ENCODE data around the gene SV2C. TPM values are rescaled to one million over a fixed set of nuclear protein-coding genes. Genes with fewer than 3 reads are reported as not detected.

The SV2C gene
- total RNA-seq, 2 donors from 2014 or later, result not detected

DNA sequence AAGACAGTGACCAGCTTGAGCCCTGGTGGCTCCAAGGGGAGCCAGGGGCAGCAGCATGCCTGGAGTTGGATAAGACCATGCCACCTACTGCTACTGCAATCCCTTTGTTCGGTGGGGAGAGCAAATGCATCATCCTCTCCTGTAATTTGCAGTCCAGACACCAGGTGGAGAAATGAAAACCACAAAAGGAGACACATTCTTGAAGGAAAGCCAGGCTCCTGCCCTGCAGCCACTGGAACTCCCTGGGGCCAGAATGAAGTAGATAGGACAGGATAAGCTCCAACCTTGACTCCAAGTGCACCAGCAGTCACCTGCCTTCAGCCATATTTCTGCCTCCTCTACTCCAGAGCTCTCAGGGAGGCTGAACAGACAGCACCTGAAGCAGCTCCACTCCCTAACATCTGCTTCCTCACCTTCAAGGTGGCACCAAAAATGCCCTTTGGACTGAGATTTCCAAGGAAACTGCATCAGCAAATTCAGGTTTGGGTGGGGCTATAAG lies 254.8 kb downstream of the SV2C start:
- Mint-ChIP-seq H3K9me3 (peaks cover 22% of the 10 kb centered on the region), H3K4me3 (no peak overlapping the region), H3K27ac (peak overlapping the region; percentile 94), H3K4me1 (peaks cover 42% of the 10 kb centered on the region), H3K27me3 (ENCODE audit: insufficient read depth) (no peaks in the 10 kb centered on the region), H3K36me3 (ENCODE audit: low read depth) (peaks cover 11% of the 10 kb centered on the region)
- TF ChIP-seq CTCF (conservative IDR thresholded peaks at IDR 0.05), result peak; percentile 82
- Histone ChIP-seq H3K4me1 (ENCODE audit: control insufficient read depth, insufficient read depth, low read length) (peaks cover 7% of the 10 kb centered on the region), H3K4me3 (ENCODE audit: low read length) (no peak overlapping the region), H3K36me3 (ENCODE audit: control insufficient read depth, insufficient read depth, low read length) (no peaks in the 10 kb centered on the region), H3K27me3 (ENCODE audit: control insufficient read depth, insufficient read depth, low read length, poor library complexity, severe bottlenecking) (no peaks in the 10 kb centered on the region), H3K27ac (ENCODE audit: low read depth, low read length) (no peak overlapping the region), H3K9ac (ENCODE audit: extremely low read depth, low read length, poor library complexity, severe bottlenecking) (no peak overlapping the region), H3K9me3 (ENCODE audit: control insufficient read depth, low read length) (peaks cover 19% of the 10 kb centered on the region)
- WGBS, 2 experiments (ENCODE audit: insufficient coverage in 1 of 2, insufficient read length in 1 of 2), result 8 to 17% methylated on average over 1 of the region's 1 CpG
- peak; percentile 94 for DNase-seq

DNA sequence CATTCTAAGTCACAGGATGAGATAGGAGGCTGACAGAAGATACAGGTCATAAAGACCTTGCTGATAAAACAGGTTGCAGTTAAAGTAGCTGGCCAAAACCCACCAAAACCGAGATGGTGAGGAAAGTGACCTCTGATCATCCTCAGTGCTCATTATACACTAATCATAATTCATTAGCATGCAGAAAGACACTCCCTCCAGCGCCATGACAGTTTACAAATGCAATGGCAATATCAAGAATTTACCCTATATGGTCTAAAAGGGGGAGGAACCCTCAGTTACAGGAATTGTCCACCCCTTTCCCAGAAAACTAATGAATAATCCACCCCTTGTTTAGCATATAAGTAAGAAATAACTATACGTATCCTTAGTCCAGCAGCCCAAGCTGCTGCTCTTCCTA lies 256.7 kb downstream of the SV2C start:
- H3K9ac ChIP-seq (ENCODE audit: extremely low read depth, low read length, poor library complexity, severe bottlenecking), result no peak overlapping the region
- no peak overlapping the region for H3K4me3 Mint-ChIP-seq
- no peak for TF ChIP-seq CTCF (conservative IDR thresholded peaks at IDR 0.05)
- H3K4me1 Mint-ChIP-seq, result peaks cover 29% of the 10 kb centered on the region
- no peak overlapping the region for H3K4me3 ChIP-seq (ENCODE audit: low read length)
- peaks cover 11% of the 10 kb centered on the region for H3K36me3 Mint-ChIP-seq (ENCODE audit: low read depth)
- DNase-seq, result no peak
- no peak overlapping the region for H3K27ac ChIP-seq (ENCODE audit: low read depth, low read length)
- no peaks in the 10 kb centered on the region for H3K27me3 ChIP-seq (ENCODE audit: control insufficient read depth, insufficient read depth, low read length, poor library complexity, severe bottlenecking)
- H3K4me1 ChIP-seq (ENCODE audit: control insufficient read depth, insufficient read depth, low read length), result peaks cover 7% of the 10 kb centered on the region
- H3K36me3 ChIP-seq (ENCODE audit: control insufficient read depth, insufficient read depth, low read length), result no peaks in the 10 kb centered on the region
- H3K27me3 Mint-ChIP-seq (ENCODE audit: insufficient read depth), result no peaks in the 10 kb centered on the region
- H3K9me3 ChIP-seq (ENCODE audit: control insufficient read depth, low read length), result peaks cover 21% of the 10 kb centered on the region
- H3K9me3 Mint-ChIP-seq, result peaks cover 21% of the 10 kb centered on the region
- H3K27ac Mint-ChIP-seq, result no peak overlapping the region
- 93 to 94% methylated on average over 3 of the region's 3 CpGs for WGBS, 2 experiments (ENCODE audit: insufficient coverage in 1 of 2, insufficient read length in 1 of 2)

DNA sequence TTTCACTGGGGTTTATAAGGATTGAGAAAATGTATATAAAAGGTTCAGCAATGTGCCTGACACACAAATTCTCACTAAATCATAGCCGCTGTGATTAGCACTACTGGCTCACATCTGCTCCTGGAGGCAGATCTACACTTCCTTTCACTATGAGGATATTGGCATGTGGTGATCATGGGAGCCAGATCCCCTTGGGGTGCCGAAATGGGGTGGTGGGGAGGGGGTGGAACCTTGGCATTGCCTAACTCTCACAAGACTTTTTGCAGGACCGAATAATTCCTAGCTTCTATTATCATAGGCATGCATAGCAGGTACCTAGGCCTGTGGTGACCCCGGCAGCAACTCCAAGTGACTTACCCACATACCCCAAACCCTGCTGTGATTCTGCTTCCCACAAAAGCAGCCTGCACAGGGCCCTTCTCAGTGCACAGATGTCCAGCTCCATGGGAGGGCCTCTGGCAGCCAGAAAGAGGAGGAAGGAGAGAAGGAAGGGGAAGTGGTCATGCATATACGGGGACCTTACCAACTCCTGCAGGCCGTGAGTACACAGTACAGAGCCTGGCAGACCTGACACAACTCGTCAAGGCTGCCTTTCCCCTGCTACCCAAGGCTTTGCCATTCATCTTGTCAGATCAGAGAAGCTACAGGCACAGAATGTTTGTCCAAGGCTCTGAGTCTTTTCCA lies 258.6 kb downstream of the SV2C start:
- peaks cover 39% of the 10 kb centered on the region for H3K4me1 Mint-ChIP-seq
- no peak overlapping the region for H3K4me3 Mint-ChIP-seq
- Histone ChIP-seq H3K4me1 (ENCODE audit: control insufficient read depth, insufficient read depth, low read length) (peaks cover 7% of the 10 kb centered on the region), H3K36me3 (ENCODE audit: control insufficient read depth, insufficient read depth, low read length) (no peaks in the 10 kb centered on the region), H3K9me3 (ENCODE audit: control insufficient read depth, low read length) (peaks cover 17% of the 10 kb centered on the region), H3K4me3 (ENCODE audit: low read length) (no peak overlapping the region), H3K9ac (ENCODE audit: extremely low read depth, low read length, poor library complexity, severe bottlenecking) (no peak overlapping the region), H3K27me3 (ENCODE audit: control insufficient read depth, insufficient read depth, low read length, poor library complexity, severe bottlenecking) (no peaks in the 10 kb centered on the region), H3K27ac (ENCODE audit: low read depth, low read length) (no peak overlapping the region)
- peaks cover 3% of the 10 kb centered on the region for H3K36me3 Mint-ChIP-seq (ENCODE audit: low read depth)
- no peaks in the 10 kb centered on the region for H3K27me3 Mint-ChIP-seq (ENCODE audit: insufficient read depth)
- peak overlapping the region; percentile 35 for H3K27ac Mint-ChIP-seq
- WGBS, 2 experiments (ENCODE audit: insufficient coverage in 1 of 2, insufficient read length in 1 of 2), result 68 to 84% methylated on average over 5 to 7 of the region's 7 CpGs
- TF ChIP-seq CTCF (conservative IDR thresholded peaks at IDR 0.05), result no peak
- H3K9me3 Mint-ChIP-seq, result peaks cover 10% of the 10 kb centered on the region
- no peak for DNase-seq

All from endodermal cell (in vitro differentiated cells).